Hepatic stellate cell (primary cell): Measurements from ENCODE around the gene SH3GLB1.
"Not testable (repeated sequence)": the region's sequence is repeated elsewhere in the genome, so short reads cannot be mapped to it uniquely, and the experiment has no call there.

Experiments used
- DNase-seq: peaks from one replicate; pipeline ENCODE4 v3.0.0; 2011; ENCODE audit warnings: low spot score

The SH3GLB1 gene

DNA sequence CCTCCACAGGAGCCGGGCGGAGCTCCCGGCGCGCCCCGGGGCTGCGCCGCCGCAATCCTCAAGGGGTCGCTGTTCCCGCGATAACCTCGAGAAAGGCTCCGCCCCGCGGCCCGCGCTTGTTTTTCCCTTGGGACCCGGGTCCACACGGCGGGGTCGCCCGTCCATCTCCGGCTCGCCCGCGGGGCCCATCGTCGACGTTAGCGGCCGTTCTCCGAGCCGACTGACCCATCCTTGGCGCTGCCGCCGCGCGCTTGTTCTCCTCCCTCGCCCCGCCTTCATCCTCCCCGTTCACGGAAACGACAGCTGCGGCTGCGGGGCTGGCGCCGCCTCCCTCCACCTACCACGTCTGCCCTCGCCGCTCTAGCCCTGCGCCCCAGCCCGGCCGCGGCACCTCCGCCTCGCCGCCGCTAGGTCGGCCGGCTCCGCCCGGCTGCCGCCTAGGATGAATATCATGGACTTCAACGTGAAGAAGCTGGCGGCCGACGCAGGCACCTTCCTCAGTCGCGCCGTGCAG, at the start of gene SH3GLB1:
SH3GLB1 (plus strand) TSS at position 119 of the 514 bp plus-strand sequence; CDS start at position 443, 324 bp downstream.
- peak; percentile 82 for DNase-seq

DNA sequence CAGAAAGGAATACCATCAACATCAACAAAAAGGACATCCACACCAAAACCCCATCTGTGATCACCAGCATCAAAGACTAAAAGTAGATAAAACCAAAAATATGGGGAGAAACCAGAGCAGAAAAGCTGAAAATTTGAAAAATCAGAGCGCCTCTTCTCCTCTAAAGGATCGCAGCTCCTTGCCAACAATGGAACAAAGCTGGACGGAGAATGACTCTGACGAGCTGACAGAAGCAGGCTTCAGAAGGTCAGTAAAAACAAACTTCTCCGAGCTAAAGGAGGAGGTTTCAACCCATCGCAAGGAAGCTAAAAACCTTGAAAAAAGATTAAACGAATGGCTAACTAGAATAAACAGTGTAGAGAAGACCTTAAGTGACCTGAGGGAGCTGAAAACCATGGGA, 46.0 kb upstream of the SH3GLB1 start:
- DNase-seq: not testable (repeated sequence)

DNA sequence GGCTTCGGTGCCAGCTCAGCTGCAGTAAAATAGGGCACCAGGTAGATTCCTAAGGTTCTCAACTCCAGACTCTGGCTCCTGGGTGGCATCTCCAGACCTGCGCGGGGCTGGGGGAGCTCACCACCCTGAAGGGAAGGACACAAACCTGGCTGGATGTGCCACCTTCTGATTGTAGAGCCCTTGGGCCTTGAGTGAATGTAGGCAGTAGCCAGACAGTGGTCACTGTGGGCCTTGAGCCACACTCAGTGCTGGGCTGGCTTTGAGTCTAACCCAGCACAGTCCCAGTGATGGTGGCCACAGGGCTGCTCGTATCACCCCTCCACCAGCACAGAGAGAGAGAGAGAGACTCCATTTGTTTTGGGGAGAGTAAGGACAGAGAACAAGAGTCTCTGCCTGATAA, 38.0 kb upstream of the SH3GLB1 start:
- DNase-seq: no peak

DNA sequence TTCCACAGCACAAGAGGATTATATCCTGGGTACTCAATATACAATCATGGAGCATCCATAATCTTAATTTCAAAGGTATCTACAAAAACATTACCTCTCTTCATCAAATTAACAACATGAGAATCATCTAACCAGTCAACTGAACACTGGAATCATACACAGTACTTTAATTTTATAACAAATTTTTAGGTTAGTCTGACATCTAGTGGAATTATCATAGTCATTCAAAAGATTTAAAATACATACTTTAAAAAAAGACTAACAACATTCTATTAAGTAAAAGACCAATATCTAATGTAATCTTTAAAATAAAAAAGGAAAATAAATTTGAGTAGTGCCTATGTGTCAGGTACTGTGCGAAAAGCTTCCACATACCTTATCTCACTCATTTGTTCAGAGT, 16.8 kb upstream of the SH3GLB1 start:
- DNase-seq: no peak

DNA sequence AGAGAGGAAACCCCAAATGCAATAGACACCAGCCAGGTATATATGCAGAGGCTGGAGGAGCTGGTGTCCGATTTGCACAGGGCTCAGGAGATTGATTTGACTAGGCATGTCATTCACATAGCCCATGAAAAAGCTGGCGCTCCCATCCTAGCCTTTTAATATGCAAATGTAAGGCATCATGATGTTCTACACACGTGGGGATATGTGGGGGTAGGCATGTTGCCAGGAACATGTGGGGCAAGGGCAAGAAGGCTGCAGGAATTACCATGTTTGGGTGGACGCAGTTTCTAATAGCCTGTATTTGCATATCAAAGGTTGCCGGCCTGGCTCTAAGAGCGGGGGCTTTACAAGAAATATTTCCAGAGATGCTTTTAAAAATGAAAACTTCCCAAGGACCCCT, 11.7 kb upstream of the SH3GLB1 start:
- no peak for DNase-seq

DNA sequence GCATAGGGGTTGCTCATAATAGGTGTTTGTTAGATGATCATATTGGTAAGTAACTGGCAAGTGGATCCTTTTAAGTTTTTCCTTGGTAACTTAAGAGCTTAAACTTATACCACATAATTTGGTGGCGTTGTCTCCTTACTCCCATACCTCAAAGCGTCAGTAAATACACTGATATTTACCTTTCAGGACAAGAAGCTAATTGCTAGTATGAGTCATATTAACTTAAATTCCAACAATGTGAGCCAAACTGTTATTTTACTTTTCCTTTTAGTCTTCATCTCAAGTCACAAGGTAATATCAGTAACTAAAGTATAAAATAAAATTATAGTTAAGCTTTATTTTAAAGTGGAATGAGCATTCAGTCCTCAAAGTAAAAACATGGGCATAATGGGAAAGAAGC, 9.0 kb upstream of the SH3GLB1 start:
- no peak for DNase-seq

DNA sequence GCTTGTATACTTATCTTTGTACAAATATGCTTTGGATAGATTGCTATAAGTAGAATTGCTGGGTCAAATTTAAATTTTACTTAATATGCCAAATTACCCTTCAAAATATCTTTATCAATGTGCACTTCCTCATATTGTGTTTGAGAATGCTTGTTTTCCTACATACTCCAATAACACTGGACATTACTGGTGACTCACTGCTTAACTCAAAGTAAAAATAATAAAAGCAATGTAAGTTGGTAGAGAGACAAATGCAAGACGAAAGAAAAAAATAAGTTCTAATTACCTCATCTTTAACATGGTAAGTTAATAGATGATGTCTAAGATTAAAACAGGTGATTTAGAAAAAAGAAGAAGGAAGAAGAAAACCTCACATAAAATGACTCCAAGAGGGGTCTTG, 7.9 kb upstream of the SH3GLB1 start:
- no peak for DNase-seq

DNA sequence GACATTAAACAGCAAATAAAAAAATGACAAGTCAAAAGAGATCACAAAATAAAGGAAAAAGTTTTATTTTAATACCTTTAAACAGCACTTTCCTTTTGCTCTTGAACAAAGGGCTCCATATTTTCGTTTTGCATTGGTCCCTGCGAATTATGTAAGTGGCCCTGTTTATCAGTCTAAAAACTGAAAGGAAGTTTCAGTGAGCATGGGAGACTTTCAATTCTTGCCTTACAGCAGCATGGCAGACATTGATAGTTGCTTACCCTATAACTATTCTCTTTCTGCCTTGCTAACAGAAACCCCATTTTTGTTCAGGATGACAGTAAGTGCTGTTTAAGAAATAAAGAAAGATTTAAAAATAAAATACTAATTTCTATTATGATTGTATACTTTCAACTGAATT, 5.2 kb upstream of the SH3GLB1 start:
- no peak for DNase-seq

DNA sequence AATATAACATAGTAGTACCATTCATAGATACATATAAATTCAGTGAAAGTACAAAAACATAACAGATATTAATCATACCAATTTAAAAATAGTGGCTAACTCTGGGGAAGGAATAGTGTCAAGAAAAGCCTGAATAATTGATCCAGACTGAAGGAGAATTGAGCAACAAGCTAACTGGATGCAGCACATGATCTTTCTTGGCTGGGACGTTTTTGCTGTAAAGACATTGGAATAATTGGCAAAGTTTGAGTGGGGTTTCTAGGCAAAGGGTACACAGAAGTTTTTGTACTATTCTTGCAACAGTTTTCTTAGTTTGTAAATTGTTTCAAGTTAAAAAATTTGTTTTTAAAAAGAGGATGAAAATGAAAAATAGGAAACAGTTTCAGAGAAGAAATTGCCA, 2.6 kb upstream of the SH3GLB1 start:
- DNase-seq: no peak

DNA sequence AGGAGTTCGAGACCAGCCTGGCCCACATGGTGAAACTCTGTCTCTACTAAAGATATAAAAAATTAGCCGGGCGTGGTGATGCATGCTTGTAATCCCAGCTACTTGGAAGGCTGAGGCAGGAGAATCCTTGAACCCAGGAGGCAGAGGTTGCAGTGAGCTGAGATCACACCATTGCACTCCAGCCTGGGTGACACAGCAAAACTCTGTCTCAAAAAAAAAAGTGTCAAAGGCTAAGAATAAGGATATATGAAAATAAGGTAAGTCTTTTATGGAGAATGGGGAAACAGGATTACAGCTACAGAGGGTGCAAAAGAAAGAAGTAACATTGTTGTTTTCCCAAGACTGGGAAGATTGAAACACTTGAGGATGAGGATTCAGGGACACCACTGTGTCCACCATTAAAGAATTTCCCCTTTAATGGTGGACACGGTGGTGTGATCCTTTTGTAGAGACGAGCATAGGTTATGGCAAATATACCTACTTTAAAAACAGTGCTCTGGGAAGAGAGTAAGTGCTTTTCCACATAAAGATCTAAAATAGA, 1.4 kb upstream of the SH3GLB1 start:
- not testable (repeated sequence) for DNase-seq

DNA sequence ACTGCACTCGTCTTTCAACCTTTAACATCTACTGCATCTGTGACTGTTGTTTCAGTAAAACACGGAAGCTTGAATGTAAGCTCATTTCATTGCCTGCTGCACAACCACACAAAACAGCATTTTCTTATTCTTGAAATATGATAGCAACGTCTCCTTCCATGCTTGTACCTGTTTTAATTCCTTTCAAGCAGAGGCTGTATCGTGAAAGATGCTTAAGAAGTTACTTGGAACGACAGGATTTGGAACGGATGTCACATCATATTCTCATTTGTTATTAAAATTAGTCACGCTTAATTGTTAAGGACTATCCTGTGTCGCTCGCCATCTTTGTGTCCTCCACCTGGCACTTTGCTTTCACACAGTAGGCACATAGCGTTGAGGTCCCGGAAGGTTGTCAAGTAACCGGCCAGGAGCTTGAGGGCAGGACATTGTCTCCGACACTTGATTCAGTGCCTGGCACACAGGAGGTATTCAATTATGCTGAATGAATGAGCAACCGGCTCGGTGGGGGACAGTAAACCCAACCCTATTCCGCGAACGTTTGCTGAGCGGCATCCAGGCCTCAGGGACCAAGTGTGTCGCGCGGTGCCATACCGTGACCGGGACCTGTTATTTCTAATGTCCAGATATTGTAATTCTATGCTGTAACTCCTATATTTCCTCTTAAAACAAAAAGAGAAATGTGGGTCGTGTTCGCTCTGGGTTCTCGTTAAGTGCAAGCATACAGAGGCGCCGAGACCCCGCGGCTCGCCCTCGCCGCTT, 499 bp upstream of the SH3GLB1 start:
- DNase-seq: no peak

DNA sequence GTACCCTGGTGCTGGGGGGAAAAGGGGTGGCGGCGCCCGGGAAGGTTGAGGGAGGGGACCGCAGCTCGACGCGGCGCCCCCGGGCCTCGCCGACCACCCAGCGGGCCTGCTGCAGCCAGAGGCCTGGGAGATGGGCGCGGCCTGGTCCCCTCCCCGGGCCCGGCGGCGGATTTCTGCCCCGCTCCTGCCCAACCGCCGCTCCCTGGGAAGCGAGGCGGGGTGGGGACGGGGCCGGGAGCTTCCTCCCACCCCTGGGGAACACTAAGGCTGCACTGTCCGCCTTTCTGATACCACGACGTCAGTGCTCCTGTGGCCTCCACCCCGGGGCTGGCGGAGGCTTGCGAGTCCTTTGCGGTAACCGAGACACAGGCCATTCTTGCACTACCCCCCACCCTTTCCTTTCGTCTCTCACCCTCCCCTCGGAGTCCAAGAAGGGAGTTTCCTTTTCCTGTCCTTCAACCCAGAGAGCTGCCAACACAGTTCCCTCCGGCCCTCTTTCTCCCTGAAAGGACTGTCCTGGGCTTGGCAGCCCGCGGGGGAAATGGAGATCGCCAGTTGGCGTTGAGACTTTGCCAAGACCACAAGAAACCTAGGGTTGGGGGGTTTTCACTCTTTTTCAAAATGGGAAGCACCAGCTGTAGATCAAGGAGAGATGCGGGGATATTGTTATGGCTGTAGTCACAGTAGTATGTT, 742 bp downstream of the SH3GLB1 start:
- DNase-seq: peak; percentile 55

DNA sequence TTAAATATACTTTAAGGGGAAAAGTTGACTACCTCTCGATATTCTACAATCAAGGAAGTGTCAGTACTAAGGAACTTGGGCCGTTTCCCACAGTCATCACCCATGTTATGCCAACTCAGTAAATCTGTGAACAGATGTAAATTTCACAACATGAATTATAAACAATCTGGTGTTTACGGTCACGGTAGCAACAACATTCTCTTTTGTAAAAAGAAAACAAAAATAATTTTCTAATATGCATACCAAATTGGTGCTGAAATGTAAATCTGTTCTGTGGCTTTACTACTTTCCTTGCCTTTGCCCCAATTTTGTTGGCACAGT, 1.2 kb downstream of the SH3GLB1 start:
- DNase-seq: no peak

DNA sequence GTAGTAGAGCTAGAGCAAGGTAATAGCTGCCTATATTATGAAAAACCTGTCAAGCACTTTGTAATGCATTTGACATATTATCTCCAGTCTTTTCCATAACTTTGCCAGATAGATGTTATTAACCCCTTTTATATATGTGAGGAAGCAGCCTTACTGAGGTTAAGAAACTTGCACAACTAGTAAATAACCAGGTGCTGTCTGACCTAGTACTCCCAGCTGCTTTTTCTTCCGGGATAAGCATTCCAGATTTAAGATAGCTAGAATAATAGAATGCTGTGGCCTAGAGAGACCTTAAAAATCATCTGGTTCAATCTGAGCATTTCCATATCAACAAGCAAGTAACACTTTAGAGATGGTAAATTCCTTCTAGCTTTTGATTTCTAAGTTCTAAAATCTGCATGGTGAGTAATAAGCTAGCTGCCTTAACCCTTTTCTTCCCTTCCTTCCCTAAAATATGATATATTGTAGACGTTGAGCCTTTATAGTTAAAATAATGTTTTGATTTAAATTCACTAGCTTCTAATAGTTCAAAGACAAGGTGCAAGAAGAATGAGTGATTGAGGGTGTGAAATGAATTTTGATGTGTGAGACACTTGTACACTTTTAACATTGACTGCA, 1.8 kb downstream of the SH3GLB1 start:
- DNase-seq: no peak

DNA sequence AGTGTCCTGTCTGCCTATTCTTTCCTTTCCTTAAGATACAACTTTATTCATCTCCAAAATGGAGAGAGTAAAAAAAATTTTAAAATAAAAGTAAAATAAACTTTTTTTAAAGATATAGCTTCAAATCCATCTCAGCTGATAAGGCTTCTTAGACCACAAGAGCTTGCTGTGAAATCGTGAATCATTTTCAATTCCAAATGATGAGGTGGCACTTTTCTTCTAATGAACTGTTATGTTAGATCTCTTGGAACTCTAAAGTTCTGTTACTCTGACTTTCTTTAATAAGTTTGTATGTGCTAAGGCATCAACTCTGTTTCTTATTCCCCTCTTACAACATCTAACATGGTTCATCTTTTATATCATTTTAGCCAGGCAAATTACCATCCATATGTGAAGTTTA, 4.5 kb downstream of the SH3GLB1 start:
- DNase-seq: no peak

DNA sequence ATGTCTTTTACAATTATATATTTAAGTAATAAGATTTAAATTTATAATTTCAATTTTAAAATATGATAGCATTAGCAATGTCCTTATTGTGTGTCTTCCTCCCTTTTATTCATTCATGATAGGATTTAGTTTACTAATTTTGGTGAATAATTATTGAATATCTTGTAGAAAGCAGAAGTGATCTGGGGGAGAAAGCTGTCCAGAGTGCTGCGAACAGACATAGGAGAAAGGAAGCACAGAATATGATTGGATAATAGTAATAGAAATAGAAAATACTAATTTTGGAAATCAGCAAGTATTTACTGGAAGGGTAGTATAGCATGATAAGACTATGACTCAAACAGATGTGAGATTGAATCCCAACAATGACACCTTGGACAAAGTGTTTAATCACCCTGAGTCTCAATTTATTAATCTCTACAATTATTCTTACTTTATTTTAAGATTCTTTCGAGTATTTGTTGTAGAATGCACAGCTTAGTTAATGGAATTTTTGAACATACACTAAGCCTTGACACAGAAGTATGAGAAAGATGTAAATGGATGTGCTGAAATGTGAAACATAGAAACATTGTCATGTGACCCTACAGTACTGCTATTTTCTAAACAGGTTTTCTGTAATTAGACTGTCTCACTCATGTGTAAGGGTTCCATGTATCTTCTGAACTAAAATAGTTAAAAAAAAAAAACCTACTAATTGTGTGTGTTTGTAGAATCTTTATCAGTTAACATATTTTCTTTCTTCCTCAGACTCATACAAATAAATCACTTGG, 7.9 kb downstream of the SH3GLB1 start:
- no peak for DNase-seq

DNA sequence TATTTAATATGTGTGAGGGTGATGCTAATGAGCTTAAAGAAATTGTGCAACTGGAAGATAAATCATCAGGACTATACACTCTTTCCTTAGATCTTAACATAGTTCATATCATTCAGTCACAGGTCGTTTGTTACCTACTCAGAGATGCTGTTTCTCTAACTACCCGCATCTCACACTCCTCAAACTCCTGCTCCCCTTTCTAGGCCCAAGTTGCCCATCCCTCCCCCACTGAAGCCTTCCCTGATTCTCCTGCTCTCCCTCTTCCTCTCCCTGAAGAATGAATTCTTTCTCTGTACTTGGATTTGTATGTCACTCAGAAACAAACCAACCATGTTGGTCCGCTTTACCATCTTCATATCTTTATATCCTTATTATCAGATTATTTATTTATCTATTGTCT, 9.1 kb downstream of the SH3GLB1 start:
- no peak for DNase-seq

DNA sequence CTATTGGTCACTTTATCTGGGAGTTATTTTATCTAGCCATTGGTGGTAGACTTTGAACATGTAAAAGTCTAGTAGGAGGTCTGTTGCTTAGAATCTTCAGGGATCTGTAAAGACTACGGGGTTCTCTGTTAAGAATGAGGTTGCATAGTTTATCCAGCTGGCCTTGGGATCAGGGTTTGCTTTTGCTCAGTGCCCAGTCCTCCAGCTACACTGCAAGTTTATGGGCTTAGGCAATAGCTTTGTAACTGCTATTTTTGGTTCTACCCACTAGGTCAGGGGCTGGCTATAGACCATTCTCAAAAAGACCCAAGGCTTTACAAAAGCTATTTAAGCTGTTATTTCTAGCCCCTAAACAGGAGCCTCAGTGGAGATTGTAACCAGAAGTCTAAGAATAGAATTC, 9.8 kb downstream of the SH3GLB1 start:
- DNase-seq: no peak

DNA sequence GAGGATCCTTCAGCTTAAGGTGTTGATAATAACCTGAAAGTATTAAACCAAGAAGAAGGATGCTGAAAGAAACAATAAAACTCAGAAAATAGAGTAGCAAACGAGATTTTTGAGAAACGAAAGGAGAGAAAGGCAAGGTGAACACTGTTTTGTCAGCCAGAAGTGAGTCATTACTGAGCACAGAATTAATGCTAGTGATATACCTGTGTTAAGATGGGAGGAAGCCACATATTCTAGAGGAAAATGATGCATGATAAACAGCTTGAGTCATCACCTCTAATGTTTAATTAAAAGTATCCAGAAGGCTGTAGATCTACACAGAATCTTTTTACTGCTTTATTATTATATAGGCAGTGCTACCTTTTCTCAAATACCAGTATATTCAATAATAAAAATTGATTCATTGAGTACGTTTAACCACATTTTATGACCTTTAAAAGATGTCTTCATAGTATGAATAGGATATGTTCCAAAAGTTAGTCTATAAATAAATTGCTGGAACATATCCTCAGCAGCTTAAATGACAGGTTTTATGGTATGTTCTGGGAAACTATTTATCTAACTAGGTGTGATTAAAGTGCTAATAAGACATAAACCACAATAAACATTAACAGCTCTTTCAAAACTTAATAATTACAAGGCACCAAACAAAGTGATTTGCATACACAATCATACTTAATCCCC, 10.3 kb downstream of the SH3GLB1 start:
- no peak for DNase-seq

DNA sequence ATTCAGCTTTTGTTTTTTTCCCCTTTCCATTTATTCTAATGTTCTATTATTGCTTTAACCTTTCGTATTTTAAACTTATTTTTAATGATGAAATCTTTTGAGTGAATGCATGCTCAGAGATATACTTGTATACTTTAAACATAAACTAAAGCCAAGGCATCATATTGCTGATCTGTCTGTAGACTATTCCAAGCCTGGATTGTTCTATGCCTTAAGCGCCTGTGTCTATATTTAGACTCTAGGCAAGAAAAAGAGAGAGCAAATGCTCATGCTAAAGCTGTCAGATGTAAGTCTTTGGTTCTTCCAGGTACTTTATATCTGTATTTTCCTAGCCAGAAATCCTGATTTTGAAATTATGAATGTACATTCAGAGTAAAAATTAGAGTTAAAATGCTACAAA, 14.4 kb downstream of the SH3GLB1 start:
- DNase-seq: no peak

DNA sequence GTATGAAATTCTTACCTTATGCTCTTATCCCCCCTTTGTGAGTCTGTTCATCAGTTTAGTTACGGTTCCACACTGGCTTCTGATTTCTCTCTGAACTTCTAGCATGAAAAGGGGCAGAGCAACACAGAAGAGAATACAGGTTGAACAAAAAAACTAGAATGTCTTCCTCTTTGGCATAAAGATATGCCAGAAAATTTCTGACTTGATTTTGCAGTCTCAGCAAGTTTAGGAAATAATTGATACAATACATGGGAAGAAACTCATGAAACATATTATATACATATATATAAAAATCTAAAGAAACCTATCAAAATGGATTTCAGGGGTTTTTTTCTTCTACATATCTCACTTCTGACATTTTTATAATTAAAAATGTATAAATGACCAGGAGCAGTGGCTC, 27.0 kb downstream of the SH3GLB1 start:
- DNase-seq: no peak

DNA sequence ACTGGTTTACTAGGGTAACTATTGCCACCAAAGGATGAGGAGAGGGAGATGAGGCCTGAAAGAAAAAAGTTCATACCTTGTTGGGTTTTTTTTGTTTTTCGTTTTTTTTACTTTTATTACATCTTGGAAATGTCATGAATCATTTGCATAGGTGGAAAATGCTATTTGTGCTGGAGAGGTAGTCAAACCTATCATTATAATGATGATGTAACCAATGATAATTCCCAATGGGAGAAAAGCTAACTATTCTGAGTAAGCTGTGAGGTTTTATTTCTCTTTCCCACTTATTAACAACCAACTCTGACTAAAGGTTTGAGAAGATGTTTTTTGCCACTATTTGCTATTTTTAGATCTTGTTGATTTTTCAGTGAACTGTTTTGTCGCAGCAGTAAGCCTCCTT, 29.0 kb downstream of the SH3GLB1 start:
- no peak for DNase-seq
